ENCODE measurements around the gene TCHHL1. TPM values are rescaled to one million over a fixed set of nuclear protein-coding genes. Genes with fewer than 3 reads are reported as not detected.

Gene TCHHL1
- total and polyA plus RNA-seq, 9 of the 15 experiments (the other 6 are each of a cell fraction or from before 2014, with no cell fraction given): not detected

DNA sequence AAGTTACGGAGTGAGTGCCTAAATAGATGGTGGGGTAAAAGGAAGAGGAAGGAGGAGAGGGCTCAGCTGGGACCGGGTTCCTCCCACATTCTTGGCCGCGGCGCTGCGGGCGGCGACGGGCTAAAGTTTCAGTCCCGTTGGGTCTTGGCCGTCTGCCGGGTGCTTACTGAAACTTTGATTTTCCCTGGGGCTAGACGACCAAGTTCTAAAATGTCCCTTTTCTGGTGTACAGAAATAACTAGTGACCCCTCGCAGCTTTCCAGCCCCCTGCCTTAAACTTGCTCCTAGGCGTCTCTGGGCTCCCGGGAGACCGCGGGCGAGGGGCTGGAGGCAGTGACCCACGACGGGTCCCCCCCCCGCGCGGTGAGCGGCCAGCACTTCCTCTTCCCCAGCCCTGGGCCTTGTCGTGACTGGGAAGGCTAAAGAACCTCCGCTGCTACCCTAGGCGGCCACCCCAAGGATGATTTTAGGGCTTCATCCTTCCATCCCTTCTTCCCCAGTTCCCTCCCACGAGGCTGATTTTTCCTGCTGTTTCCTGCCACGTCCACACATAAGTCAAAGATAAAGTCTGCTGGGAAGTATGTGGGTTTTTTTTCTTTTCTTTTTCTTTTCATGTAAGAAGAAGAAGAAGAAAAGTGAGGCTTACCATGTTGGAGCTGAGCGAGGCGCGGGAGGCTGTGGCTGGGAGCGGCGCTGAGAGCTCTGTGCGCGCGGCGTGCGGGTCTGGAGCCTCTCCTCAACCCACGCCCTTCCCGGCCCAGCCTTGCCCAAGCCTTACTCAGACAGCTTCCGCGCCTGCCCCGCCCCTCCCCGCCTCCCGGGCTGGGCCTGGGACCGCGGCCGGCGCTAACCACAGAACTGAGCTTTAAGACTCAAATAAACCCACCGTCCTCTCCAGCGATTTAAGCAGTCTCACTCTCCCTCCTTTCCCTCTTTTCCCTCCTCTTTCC, 52.3 kb downstream of the TCHHL1 start, which contains the start of gene S100A11 (continued):
- TF ChIP-seq, protein P1, sequence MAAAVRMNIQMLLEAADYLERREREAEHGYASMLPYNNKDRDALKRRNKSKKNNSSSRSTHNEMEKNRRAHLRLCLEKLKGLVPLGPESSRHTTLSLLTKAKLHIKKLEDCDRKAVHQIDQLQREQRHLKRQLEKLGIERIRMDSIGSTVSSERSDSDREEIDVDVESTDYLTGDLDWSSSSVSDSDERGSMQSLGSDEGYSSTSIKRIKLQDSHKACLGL (CRISPR knock-in tag; IDR thresholded peaks at IDR 0.05; ENCODE audit: borderline replicate concordance, poor library complexity, severe bottlenecking): no peak
- TF ChIP-seq ZFP1 (CRISPR knock-in tag; IDR thresholded peaks at IDR 0.05) (no peak), SMARCC2 (IDR thresholded peaks at IDR 0.05; ENCODE audit: low read depth) (peak; percentile 17; the same call in 1 of the 2 replicates), NFIC (IDR thresholded peaks at IDR 0.05) (peak; percentile 39), GABPB1 (CRISPR knock-in tag; IDR thresholded peaks at IDR 0.05) (peak; percentile 63), ZNF766 (CRISPR knock-in tag; conservative IDR thresholded peaks at IDR 0.05) (peak; percentile 91), CHD1 (IDR thresholded peaks at IDR 0.05; ENCODE audit: low read length) (peak; percentile 62), TAF7 (tag; IDR thresholded peaks at IDR 0.05) (peak; percentile 34; the same call in 1 of the 2 replicates), KDM1A (IDR thresholded peaks at IDR 0.05) (peak; percentile 69 to 72), NCOA1 (IDR thresholded peaks at IDR 0.05; ENCODE audit: low read depth) (0 out of 2 replicates have a peak, but pooled peaks have one; percentile 20), POLR2G (IDR thresholded peaks at IDR 0.05; ENCODE audit: low read depth, low read length) (peak; percentile 95), RBM34 (IDR thresholded peaks at IDR 0.05; ENCODE audit: borderline replicate concordance, insufficient read depth, low read length) (no peak), FOSL1 (tag; conservative IDR thresholded peaks at IDR 0.05) (peak; percentile 14; the same call in 1 of the 2 replicates), ESRRA (IDR thresholded peaks at IDR 0.05; ENCODE audit: borderline replicate concordance, low read depth) (peak; percentile 68; the same call in 1 of the 2 replicates), CHD2 (IDR thresholded peaks at IDR 0.05; ENCODE audit: low read depth, low read length) (no peak), CREM (IDR thresholded peaks at IDR 0.05; ENCODE audit: low read depth) (peak; percentile 38; the same call in 1 of the 2 replicates), POLR2AphosphoS5 (IDR thresholded peaks at IDR 0.05; ENCODE audit: control insufficient read depth, insufficient read depth, low read depth, low read length) (peak; percentile 77), MTA3 (IDR thresholded peaks at IDR 0.05; ENCODE audit: borderline replicate concordance) (0 out of 2 replicates have a peak, but pooled peaks have one; percentile 44), SUPT5H (IDR thresholded peaks at IDR 0.05) (peak; percentile 87), POLR2B (IDR thresholded peaks at IDR 0.05; ENCODE audit: low read depth, partially characterized antibody) (peak; percentile 90), CTBP1 (IDR thresholded peaks at IDR 0.05; ENCODE audit: borderline replicate concordance) (peak; percentile 26; the same call in 1 of the 2 replicates), NFRKB (IDR thresholded peaks at IDR 0.05; ENCODE audit: low read depth) (no peak; the same call in 1 of the 2 replicates), POLR2A (conservative IDR thresholded peaks at IDR 0.05) (peak; percentile 92), SPI1 (IDR thresholded peaks at IDR 0.05; ENCODE audit: borderline replicate concordance, low read depth, low read length) (peak; percentile 98), BHLHE40 (IDR thresholded peaks at IDR 0.05; ENCODE audit: low read length) (peak; percentile 32; the same call in 1 of the 2 replicates), MBD2 (IDR thresholded peaks at IDR 0.05; ENCODE audit: borderline replicate concordance, low read depth) (0 out of 2 replicates have a peak, but pooled peaks have one; percentile 15)
- TF ChIP-seq, protein P2, sequence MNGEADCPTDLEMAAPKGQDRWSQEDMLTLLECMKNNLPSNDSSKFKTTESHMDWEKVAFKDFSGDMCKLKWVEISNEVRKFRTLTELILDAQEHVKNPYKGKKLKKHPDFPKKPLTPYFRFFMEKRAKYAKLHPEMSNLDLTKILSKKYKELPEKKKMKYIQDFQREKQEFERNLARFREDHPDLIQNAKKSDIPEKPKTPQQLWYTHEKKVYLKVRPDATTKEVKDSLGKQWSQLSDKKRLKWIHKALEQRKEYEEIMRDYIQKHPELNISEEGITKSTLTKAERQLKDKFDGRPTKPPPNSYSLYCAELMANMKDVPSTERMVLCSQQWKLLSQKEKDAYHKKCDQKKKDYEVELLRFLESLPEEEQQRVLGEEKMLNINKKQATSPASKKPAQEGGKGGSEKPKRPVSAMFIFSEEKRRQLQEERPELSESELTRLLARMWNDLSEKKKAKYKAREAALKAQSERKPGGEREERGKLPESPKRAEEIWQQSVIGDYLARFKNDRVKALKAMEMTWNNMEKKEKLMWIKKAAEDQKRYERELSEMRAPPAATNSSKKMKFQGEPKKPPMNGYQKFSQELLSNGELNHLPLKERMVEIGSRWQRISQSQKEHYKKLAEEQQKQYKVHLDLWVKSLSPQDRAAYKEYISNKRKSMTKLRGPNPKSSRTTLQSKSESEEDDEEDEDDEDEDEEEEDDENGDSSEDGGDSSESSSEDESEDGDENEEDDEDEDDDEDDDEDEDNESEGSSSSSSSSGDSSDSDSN (IDR thresholded peaks at IDR 0.05; ENCODE audit: borderline replicate concordance in 1 of 2, low read depth in 2 of 2, low read length in 2 of 2): peak; percentile 57 to 72; a peak in 2 of 4 replicates
